Measurements from ENCODE around the gene CIB4.

- TF ChIP-seq POLR2A (IDR thresholded peaks at IDR 0.05) = no peak
- no peak for TF ChIP-seq CTCF (IDR thresholded peaks at IDR 0.05)
Measured at GRCh38 chr2:26579723-26580040, 61.5 kb downstream of the CIB4 start.

Data from ovary (tissue), 3 donors.